Uterus (tissue), 2 donors: ENCODE results near the gene KCNG2.

Experiments used
- CTCF ChIP-seq, 4 experiments: fragments of 200-600 bp in 2 of 4; fragments of 450-650 bp in 2 of 4; sonication (generic) in 2 of 4; IDR thresholded peaks; one replicate each; pipeline ENCODE4 v1.5.1; 2016 to 2019; ENCODE audit warnings: antibody characterized with exemption in 4 of 4, mild to moderate bottlenecking in 2 of 4, moderate library complexity in 1 of 4
- POLR2A ChIP-seq, 2 donors: fragments of 450-650 bp; IDR thresholded peaks; one replicate each; pipeline ENCODE4 v1.6.1; 2016; ENCODE audit warnings: antibody characterized with exemption in 2 of 2, mild to moderate bottlenecking in 1 of 2, moderate library complexity in 1 of 2

DNA sequence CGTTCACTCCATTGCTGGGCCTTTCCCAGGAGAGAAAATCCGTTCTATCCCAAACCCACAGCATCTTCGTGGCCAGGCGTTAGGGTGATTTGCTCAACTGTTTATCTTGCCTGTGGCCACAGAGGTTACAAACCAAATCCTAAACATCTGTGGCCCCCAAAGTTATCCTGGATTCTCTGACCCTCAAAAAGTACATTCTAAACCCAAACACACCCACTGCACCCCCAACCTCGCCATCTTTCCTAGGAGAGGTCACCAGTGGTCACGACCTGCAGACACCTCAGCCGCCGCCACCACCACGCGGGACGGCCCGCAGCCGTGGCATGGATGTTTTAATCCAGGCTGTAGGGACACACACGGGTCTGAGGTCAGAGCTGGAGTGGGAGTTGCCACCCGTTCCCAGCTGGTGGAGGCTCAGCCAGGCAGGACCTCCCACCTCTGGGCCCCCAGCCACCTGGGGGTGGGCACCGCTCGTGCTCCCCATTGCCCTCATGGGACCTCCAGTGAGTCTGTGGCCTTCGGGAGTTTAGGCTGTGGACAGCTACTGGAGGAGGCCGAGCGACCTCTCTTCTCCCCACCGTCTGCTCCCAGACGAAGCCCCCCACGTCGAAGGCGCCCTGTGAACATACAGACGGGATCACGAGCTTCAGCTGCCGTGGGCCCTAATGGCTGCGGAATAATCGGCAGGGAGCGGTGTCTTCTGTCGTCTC lies 72.0 kb downstream of the KCNG2 start:
- no peak for TF ChIP-seq CTCF (IDR thresholded peaks at IDR 0.05)
- TF ChIP-seq POLR2A (IDR thresholded peaks at IDR 0.05): no peak
